CD4-positive, alpha-beta T cell treated with Interleukin-6 for 4 hours (primary cell): ENCODE data around the gene FGF14.
"Not testable (repeated sequence)": the region's sequence is repeated elsewhere in the genome, so short reads cannot be mapped to it uniquely, and the experiment has no call there.

Experiments used
- DNase-seq: peaks from one replicate; pipeline ENCODE4 v3.0.0-alpha.2; 2020; ENCODE audit warnings: mixed read lengths

FGF14 gene

DNA sequence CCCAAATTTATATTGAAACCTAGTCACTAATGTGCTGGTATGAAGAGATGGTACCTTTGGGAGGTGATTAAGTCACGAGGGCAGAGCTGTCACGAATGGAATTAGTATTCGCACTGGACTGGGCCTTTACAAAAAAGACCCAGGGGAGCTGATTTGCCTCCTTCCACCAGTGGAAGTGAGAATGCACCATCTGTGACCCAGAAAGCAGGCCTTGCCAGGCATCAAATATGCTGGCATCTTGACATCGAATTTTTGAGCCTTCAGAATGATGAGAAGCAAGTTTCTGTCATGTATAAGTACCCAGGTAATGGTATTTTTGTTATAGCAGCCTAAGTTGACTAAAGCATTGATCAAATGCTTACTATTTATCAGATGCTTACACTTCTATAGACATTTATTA is 373.6 kb downstream of the FGF14 start:
- no peak for DNase-seq

DNA sequence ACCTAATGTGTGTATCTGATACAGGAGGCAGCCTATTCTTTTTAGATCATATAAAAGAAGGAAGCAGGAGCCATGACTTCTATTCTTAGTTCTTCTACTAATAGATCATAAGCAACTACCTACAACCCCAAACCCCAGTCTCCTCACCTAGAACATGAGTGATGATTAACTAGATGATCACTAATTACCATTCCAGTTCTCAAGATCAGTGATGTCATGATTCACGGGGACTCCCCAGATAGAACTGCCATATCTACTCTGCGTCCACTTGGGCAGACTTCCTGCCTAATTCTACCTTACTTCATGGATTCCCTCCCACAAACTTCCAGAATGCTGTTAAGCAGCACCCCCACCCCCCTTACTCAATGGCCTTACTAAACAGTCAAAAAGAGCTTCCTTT is 380.1 kb downstream of the FGF14 start:
- no peak for DNase-seq

DNA sequence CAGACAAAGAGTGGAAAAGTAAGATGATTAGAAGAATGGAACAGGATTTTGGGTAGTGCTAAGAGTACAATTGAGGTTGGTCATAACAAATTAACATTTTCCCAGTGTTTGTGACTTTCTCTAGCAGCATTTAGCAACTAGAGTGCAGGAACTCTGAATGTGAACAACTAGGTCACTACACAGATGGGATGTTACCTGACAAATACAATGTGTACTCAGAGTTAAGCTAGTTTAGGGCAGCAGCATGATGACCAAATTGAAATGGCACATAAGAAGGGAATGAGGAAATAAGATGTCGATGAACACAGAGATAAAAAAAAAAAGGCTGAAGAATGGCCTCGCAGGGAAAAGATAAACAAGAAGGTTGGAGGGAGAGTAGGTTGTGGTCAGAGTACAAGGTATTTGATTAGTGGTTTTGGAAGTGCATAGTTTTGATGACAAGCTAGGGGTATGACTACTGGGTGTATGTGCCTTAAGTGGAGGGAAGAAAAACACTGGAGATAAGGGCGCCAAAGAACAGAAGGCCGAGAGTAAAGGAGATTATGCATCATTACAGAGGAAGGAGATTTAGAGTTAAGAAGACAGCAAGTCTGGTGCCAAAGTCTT is 381.1 kb downstream of the FGF14 start:
- DNase-seq = no peak

DNA sequence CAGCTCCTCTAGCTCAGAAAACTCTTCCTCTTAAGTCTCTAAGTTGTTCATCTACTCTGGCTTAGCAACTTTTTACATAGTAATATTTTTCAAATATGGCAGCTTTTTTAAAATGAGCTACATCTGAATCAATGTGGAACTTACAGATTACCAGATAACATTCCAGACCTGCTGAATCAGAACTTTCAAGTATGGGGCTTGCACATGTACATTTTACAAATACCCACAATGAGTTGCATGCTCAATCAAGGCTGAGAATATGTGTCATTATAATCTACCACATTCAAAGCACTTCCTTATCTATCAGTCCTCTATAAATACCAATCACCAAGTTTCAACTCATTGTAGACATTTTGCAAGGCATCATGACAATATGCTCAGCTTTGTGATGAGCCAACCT is 383.1 kb downstream of the FGF14 start:
- DNase-seq = no peak

DNA sequence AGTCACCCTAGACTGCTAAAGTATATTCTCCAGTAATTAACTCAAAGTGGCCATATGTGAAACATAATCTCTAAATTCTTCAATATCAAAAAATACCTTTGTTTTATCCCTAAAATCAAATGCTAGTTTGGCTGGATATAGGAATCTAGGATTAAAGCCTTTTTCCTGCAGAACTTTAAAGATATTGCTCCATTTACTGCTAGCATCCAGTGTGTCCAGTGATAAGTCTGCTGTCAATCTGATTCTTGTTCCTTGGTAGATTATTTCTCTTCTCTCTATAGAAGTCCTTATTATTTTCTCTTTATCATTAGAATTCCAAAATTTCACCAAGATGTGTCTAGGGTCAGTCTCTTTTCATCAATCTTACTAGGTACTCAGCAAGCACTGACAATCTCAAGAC is 384.6 kb downstream of the FGF14 start:
- no peak for DNase-seq

DNA sequence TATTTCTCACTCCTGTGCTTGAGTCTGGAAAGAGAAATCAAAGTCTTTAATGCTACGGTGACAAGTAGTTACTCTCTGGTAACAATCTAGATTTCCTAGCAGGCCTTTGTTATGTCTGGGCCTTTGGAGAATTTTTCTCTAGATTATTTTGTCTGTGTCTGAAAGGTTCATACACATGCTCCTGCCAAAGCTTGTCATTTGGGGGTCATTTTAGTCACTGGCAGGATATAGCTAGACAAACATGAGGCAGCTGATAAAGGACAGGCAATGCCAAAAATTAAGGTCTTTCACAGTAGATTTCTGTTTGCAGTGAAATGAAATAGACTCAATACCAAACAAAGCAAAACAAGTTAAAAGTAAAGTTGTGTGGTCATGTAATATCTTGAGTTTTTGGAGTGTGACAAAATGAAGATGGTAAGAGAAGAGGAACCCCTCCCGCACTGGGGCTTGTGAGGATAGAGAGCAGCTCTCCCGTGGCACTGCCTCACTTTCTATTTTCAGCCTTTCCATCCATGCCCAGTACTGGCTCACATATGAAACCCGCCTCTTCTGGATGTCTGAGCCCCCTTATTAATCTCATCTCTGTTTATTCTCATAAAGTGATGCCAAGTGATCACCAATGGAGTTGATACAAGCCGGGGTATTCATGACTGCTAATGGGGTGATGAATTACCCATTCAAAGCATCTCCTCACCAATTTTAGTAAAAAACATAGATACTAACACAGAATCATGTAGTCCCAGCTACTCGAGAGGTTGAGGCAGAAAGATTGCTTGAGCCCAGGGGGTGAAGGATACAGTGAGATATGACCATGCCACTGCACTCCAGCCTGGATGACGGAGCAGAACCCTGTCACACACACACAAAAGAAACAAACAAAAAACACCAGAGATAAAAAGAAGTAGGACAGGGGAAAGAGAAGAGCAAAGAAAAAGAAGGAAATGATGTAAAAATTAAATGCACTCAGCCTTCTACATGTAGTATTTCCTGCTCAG is 389.3 kb downstream of the FGF14 start:
- no peak for DNase-seq

DNA sequence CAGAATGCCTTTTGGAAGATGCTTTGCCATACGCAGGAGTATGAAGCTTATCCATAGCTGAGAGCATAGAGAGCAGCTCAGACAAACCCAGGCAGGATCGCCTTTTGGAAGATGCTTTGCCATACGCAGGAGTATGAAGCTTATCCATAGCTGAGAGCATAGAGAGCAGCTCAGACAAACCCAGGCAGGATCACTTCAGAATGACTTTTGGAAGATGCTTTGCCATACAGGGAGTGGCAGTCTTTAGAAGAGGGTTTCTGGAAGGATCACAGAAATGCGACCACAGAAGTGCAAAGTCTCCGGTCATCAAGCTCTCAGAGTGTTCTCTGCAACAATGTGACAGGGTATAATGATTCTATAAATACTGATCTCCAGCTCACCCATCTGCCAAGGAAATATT is 390.4 kb downstream of the FGF14 start:
- DNase-seq = not testable (repeated sequence)

DNA sequence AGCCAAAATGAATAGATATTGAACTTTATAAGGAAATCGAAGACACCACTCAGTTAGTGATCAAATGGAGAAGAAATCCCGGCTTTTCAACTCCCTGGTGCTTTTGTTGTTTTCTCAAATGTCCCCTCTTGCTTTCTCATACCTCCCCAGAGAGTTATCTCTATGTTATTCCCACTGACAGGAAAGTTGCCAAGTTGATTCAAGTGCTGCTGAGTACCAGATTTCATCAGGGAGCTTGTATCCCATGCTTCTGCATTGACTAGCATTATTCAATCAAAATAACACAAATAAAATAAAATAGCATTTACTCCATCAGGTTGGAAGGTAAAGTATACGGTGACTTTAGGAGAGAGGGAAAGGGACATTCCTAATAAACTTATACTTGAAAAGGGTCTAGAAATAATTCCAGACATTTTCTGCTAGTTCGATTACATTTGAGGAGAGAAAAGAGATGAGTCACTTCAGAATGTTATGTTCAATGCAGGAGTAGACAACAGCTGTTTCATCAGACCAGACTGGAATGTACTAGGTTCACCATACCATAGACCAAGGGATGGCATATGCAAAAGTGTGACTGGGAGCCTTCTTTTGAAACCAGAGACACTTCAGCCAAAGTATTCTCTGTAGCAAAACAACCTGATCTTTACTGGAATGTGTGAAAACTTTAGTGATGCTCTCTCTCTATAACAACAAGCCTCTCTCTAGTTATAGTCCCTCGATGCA is 397.8 kb downstream of the FGF14 start:
- DNase-seq = no peak

DNA sequence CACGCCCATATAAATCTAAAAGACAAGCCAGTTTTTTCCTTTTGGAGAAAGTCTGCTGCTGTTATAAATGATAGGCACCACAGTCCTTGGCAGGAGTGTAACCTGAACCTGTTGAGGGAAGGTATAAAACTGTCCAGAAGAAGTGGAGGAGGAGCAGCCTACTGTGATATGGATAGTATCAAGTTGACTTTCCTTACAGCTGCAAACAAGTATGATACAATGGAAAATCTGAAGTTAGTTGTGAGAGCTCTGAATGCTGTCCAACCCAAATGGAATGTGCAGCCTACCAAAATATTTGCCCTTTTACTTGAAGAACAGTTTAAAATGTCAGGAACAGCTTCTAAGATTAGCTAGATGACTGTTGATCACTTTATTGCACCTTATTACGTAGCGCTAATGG is 399.6 kb downstream of the FGF14 start:
- no peak for DNase-seq

DNA sequence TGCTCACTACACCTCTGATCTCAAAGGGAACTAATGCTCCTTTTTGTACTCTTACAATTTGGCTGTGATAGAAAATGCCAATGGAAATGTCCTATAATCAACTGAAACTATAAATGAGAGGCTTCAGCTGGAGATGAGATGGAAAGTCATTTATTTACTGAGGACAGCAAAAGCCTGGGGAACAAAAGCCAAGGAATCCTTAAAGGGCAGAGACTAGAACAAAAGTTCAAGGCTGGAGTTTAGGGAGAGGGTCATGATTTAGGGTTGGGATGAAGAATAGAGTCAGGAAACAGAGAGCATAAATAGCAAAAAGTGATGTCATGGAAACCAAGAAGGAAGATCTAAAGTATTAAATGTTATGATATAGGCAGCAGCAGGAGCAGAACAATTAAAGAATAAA is 401.1 kb downstream of the FGF14 start:
- DNase-seq = no peak

DNA sequence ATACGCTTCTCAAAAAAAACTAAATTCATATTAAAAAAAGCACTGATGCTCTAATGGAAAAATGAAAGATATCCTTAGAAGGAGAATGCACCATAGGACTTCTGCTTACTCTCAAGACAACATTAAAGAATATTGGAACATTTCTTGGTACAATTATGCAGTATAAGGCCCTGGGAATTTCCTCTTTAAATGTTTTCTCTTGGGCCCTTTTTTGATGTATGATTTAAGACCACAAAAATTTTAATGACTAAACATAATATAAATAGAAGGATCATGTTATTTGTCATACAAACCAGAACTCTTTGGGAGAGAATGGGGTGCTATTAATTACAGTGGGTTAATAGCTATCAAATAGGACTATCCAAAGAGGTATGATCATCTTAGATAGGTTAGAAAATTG is 403.7 kb downstream of the FGF14 start:
- no peak for DNase-seq

DNA sequence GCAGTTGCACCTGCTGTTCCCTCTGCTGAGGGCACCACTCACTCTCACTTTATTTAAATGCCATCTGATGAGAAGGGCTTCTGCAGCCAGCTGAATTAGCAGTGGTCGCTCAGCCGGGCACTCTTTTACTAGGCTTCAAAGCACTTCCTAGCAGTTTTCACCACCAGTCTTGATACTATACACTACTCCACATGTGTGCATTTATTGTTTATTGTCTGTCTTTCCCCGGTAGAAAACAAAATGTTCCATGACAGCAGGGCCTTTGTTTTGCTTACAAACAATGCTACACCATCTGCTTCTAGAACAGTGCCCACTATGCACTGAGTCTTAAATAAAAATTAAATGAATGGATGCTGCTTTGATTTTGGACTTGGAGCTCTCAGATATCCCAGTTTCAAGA is 404.9 kb downstream of the FGF14 start:
- no peak for DNase-seq

DNA sequence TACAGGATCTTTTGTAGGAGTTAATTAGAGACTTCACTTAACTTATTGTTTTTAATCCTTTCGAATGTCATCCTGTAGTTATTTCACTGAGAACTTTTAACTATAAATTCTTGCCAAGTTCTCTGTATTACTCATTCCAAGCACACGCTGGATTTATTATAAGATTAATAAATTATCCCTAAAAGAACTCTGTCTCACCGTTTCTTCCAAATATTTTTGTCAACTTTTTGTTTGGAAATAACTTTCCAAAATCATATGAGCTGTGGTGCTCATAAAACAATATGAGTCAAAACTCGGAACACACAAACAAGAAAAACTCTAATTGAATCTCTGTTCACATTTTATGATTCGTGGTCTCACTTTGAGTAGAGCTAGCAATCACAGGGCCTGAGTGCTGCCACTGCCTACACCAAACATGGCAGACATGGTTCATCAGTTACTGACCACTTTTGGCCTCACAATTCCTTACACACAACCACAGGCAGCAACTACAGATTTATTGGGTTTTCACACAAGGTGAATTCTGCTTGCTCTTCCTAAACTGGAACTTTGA is 412.0 kb downstream of the FGF14 start:
- no peak for DNase-seq

DNA sequence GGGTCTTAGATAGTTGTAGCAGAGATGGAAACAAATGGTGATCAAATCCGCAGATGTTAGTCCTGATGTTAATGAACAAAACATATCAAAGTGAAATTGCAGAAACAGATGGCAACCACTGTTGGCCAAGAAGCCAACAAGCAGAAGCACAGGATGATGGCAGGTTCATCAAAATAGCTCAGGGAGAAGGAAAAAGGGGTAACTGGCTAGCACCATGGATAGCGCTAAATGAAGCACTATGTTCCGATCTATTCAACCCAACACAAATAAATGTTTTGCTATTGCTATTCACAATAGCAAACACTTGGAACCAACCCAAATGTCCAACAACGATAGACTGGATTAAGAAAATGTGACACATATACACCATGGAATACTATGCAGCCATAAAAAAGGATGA is 413.7 kb downstream of the FGF14 start:
- no peak for DNase-seq

DNA sequence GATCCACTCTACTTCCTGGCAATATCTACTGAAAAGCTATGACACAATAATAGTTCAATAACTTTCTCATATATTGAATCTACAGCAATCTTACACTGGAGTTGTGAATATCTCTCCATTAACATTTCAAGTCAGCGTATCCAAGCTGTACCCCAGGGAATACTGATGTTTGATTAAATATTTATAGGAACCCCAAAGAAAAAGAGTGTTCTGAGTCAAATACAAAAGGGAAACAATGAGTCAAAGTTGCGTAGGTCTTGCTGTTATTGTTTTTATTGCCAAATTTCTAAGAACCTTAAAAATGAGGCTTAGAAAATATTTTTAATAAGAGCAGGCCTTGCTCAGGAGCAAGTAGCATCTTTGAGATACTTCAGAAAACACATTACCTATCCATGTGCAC is 415.5 kb downstream of the FGF14 start:
- no peak for DNase-seq

DNA sequence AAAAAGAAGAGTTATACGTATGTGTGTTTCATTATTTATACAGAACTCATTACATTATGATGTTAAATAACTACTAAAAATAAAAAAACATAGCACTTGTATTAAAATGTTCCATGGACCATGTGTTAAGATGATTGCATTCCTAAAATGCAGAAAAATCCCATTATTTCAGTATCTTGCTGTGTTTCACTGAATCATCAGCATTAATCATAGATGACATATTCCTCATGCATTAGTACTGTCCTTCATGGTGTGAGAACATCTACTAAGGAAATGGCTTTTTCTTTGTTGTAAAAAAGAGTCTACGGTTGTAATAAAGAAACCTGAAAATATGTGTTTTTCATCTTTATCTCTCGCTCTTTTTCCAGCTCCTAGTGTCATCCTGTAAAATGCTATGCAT is 416.5 kb downstream of the FGF14 start:
- no peak for DNase-seq

DNA sequence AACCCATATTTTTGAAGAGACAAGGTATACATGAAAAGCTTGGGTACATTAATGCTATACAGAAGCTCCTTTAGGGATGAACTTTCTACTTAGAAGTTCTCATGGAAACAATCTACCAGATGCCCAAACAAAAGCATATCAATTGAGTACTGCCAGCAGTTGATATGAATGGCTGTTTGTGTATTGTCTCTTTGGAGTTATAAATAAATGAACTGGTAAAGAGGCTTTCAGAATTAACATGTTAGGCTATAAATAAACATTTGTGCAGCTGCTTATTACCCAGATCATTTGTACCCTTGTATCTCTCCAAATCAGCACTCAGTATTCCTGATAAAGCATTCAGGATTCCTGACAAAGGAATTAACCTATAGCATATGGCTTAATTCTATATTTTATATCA is 418.9 kb downstream of the FGF14 start:
- no peak for DNase-seq

DNA sequence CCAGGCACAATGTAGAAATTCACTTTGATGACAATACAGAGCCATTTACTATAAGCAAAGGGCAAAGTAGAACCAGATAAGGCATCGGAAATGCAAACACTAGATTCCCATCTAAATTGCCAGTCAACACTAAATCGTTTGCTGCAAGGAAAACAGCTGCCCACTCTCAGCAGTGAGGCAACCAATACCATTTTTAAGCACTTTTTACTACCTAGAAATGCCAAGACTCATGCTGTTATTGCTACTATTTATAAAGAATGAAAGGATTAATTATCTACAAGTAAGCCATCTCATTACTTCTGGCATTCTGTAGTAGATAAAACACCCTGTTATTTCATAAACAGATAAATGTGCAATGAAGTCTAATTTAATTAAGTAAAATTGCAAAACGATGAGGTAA is 422.0 kb downstream of the FGF14 start:
- DNase-seq = no peak

DNA sequence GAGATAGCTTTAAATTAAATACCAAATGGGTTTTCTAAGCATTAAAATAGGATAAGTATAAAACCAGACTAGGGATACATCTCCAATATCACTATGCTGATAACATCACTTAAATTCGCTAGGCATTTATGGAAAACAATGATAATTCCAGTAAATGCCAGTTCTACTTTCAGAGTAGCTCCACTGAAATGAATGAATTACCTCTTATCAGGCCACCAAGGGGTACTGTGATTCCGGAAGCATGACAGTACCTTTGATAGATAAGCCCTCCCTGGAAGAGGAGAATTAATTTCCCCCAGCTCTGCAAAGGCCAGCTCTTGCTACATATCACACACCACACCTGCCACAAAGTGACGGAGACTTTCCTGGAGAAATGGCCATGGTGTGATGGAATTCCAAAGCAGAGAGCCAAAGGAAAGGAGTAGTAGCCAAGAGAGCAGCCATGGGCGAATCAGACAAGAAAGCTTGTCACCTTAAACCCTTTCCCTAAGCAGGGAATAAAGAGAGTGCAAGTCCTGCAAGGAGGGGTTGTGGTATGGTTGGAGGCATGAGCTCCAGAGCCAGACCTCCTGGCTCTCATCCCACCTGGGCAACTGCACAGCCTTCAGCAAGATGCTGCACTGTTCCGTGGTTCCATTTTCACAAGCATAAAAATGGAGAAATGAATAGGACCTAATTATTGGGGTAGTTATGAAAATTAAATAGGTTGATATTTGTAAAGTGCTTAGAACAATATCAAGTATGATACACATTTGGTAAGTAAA is 423.1 kb downstream of the FGF14 start:
- DNase-seq = no peak

DNA sequence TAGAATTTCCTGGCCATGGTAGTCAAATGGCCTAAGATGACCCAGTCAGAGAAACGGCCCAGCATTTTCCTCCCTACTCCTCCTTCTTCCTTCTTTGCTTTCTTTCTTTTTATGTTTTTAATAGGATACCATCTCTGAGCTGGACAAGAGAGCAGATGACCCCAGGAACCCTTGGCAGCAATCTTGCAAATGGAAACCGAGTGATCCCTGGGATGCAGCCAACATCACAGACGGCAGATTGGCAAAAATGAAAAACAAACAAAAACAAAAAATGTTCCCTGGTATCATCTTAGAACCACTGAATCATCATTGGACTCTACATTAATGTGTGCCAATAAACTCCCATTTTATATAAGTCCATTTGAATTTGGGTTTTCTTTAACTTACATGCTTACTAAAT is 424.4 kb downstream of the FGF14 start:
- no peak for DNase-seq

DNA sequence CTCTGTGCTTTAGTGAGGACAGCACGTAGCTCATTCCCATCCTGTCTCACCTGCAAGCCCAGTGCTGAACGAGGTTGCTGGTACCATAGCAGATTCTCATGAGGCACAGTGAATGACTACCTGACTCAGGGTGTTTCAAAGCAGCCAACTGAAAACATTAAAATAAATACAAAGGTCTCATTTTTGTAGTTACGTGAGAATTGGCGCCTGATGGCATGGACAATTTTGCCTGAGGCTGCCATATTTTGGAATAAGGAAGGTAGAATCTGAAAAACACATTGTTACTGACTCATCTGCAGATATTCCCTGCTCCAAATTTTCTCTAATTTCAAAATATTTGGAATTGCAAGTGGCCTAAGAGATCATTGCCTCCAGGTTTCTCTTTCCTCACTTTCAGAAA is 429.7 kb downstream of the FGF14 start:
- DNase-seq = no peak

DNA sequence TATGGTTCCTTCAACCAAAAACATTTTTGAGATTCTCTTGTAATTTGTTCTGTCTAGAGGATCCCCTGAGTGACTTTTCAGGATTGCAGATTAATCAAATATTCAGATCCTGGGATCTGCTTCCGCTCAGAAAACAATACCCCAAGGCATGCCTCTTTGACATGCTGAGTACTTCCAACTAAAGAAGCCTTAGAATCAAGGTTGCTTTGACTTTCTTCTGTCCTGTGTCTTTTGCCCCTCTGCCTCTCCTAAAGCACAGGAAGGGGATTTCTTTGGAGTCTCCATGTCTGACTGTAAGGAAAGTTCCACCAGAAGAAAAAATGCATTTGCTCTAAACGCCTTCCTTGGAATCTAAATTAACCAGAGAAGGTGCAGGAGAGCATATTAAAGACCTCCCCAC is 431.5 kb downstream of the FGF14 start:
- no peak for DNase-seq

DNA sequence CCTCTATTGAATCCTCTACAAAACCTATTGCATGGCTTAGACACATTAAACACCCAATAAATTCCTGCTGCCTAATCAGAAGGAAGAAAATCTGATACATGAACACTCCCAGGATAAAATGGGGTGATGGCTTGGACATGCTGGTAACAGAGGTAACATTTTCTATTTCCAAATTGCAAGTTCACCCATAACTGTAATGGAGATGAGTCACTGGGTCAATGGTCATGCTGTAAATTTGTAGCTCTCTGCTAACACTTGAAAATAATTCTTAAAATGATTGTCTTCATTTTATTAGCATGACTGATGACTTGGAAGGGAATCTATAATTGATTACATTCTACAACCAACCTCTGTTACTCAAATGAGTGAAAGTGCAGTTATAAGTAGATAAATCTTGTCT is 434.1 kb downstream of the FGF14 start:
- DNase-seq = no peak
